Caco-2 (cell line): Measurements from ENCODE around the gene CD2AP. TPM values are rescaled to one million over a fixed set of nuclear protein-coding genes. Genes with fewer than 3 reads are reported as not detected.

ENCODE experiments used
- BruUV-seq: library from RNA; stranded (reverse); fragments of 400-500 nt; replicated peaks from 2 replicates; lab custom pipeline; 2021; lab: Mats Ljungman, UMichigan
- CTCF ChIA-PET: fragments of 300-600 bp; sonication (Branson Sonifier 250); formaldehyde crosslinking; loops from one replicate; lab custom pipeline; 2022; ENCODE audit warnings: antibody characterized with exemption; lab: Charles Lee
- POLR2A ChIA-PET: fragments of 300-600 bp; sonication (Branson Sonifier 250); formaldehyde crosslinking; loops from one replicate; lab custom pipeline; 2022; ENCODE audit warnings: antibody characterized with exemption; lab: Charles Lee
- DNase-seq, 2 experiments: peaks; one replicate each; pipeline versions ENCODE4 v3.0.0 to v3.0.0-alpha.2; 2020 to 2022
- H3K27me3 ChIP-seq: replicated peaks from 2 replicates; pipeline ENCODE4 v1.6.0; 2011; ENCODE audit warnings: low read length; ENCODE audit not compliant: control insufficient read depth, insufficient read depth
- H3K36me3 ChIP-seq: 2 replicates; pipeline ENCODE4 v1.5.1; 2011; ENCODE audit warnings: low read length; ENCODE audit not compliant: control insufficient read depth, insufficient read depth
- H3K4me1 ChIP-seq: fragments of 250-450 bp; sonication (Bioruptor Pico); 2 replicates; pipeline ENCODE4 v1.5.1; 2020; ENCODE audit warnings: mild to moderate bottlenecking
- H3K4me3 ChIP-seq: 2 replicates; pipeline ENCODE4 v1.5.1; 2011; ENCODE audit warnings: low read depth, mild to moderate bottlenecking, control low read depth, low read length
- H3K9me3 ChIP-seq: fragments of 250-450 bp; sonication (Bioruptor Pico); 2 replicates; pipeline ENCODE4 v1.5.1; 2020; ENCODE audit warnings: mild to moderate bottlenecking, moderate library complexity
- H3K27ac Mint-ChIP-seq: one replicate; pipeline ENCODE4 v1.8.0; 2022; ENCODE audit warnings: mixed read lengths; ENCODE audit not compliant: unreplicated experiment
- H3K27me3 Mint-ChIP-seq: one replicate; pipeline ENCODE4 v1.8.0; 2022; ENCODE audit warnings: mixed read lengths; ENCODE audit not compliant: insufficient read depth, unreplicated experiment
- H3K36me3 Mint-ChIP-seq: one replicate; pipeline ENCODE4 v1.8.0; 2022; ENCODE audit warnings: mild to moderate bottlenecking, mixed read lengths; ENCODE audit not compliant: insufficient read depth, unreplicated experiment
- H3K4me1 Mint-ChIP-seq: one replicate; pipeline ENCODE4 v1.8.0; 2022; ENCODE audit warnings: low read depth, mixed read lengths; ENCODE audit not compliant: unreplicated experiment
- H3K4me3 Mint-ChIP-seq: one replicate; pipeline ENCODE4 v1.8.0; 2022; ENCODE audit warnings: mild to moderate bottlenecking, moderate library complexity, mixed read lengths; ENCODE audit not compliant: unreplicated experiment
- H3K9me3 Mint-ChIP-seq: one replicate; pipeline ENCODE4 v1.8.0; 2022; ENCODE audit warnings: mixed read lengths; ENCODE audit not compliant: unreplicated experiment
- intact Hi-C: fragments of 100-400 bp; cut with micrococcal nuclease; formaldehyde crosslinking; loops from one replicate; pipeline ENCODE4 v1.10.0; 2022; ENCODE audit not compliant: unreplicated experiment
- total RNA-seq: library from RNA; stranded (reverse); gene quantifications from 2 replicates; pipeline ENCODE4 v1.2.3, GENCODE V29; 2022
- TF ChIP-seq, protein P1 (sequence below), 2 experiments: fragments of 200-600 bp in 1 of 2; IDR thresholded peaks; 1 replicate in 1 of 2; 2 replicates in 1 of 2; pipeline versions ENCODE4 v1.5.1 to v1.8.0; 2011 to 2022; ENCODE audit warnings: antibody characterized with exemption in 1 of 2, control low read depth in 1 of 2, inconsistent platforms in 1 of 2, low read depth in 1 of 2, low read length in 1 of 2, mild to moderate bottlenecking in 1 of 2, moderate library complexity in 1 of 2; ENCODE audit not compliant: insufficient read depth in 1 of 2, severe bottlenecking in 1 of 2, unreplicated experiment in 1 of 2

CD2AP gene
- total RNA-seq, 1 experiment from 2014 or later: 65.3 TPM

DNA sequence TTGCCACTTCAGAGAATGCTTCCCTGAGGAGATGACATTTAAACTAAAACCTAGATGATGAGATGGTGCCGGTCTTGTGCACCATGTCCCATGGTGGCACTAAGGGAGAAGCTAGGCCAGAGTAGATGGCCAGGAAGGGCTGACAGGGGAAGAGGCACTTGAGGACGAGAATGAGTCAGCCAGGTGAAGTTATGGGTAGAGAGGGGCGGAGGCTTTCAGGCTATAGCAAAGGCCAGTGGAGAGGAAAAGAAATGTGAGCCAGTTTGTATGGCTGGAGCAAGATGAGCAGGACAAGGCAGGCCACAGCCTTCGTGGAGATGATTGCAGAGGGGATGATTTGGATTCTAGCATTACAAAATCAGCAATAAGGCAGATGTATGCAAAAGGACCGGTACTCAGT is 176.1 kb downstream of the CD2AP start:
- Histone ChIP-seq H3K4me1 (peaks cover 27% of the 10 kb centered on the region), H3K36me3 (no peaks in the 10 kb centered on the region), H3K27me3 (no peaks in the 10 kb centered on the region), H3K4me3 (no peak overlapping the region), H3K9me3 (no peaks in the 10 kb centered on the region)
- TF ChIP-seq, protein P1, sequence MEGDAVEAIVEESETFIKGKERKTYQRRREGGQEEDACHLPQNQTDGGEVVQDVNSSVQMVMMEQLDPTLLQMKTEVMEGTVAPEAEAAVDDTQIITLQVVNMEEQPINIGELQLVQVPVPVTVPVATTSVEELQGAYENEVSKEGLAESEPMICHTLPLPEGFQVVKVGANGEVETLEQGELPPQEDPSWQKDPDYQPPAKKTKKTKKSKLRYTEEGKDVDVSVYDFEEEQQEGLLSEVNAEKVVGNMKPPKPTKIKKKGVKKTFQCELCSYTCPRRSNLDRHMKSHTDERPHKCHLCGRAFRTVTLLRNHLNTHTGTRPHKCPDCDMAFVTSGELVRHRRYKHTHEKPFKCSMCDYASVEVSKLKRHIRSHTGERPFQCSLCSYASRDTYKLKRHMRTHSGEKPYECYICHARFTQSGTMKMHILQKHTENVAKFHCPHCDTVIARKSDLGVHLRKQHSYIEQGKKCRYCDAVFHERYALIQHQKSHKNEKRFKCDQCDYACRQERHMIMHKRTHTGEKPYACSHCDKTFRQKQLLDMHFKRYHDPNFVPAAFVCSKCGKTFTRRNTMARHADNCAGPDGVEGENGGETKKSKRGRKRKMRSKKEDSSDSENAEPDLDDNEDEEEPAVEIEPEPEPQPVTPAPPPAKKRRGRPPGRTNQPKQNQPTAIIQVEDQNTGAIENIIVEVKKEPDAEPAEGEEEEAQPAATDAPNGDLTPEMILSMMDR (IDR thresholded peaks at IDR 0.05; ENCODE audit: insufficient read depth in 1 of 2, low read depth in 1 of 2, low read length in 1 of 2, severe bottlenecking in 1 of 2, unreplicated experiment in 1 of 2): no peak
- ChIA-PET POLR2A (no interaction called here), CTCF (no interaction called here)
- H3K9me3 Mint-ChIP-seq: no peaks in the 10 kb centered on the region
- H3K4me1 Mint-ChIP-seq: peaks cover 9% of the 10 kb centered on the region
- no peaks in the 10 kb centered on the region for H3K27me3 Mint-ChIP-seq
- no peak overlapping the region for H3K4me3 Mint-ChIP-seq
- no peak for DNase-seq
- no peak overlapping the region for H3K27ac Mint-ChIP-seq
- H3K36me3 Mint-ChIP-seq: peaks cover 5% of the 10 kb centered on the region
- intact Hi-C loops: no loop called here
- BruUV-seq: no TSS peak

DNA sequence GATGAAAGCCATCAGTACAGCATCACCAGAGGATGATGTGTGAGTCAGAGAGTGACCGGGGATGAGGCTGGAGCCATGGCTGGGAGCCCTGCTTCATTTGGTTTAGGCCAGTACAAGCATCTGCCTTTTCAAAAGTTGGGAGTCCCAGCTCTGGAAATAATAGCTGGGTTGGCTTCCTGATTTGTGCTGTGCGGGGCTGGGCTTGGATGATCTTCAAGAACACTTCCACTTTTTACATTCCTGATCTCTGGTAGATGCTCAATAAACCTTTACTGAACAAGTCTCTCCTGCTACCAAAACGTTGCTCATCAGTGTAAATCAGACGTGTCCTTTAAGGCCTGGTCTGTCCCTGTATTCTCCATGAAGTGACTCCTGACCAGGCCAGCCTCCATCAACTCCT is 176.7 kb downstream of the CD2AP start:
- ChIA-PET POLR2A (no interaction called here), CTCF (no interaction called here)
- Mint-ChIP-seq H3K9me3 (no peaks in the 10 kb centered on the region), H3K4me1 (peaks cover 9% of the 10 kb centered on the region), H3K27me3 (no peaks in the 10 kb centered on the region), H3K36me3 (peaks cover 5% of the 10 kb centered on the region), H3K27ac (no peak overlapping the region), H3K4me3 (no peak overlapping the region)
- no peak for DNase-seq
- H3K36me3 ChIP-seq: no peaks in the 10 kb centered on the region
- TF ChIP-seq, protein P1 (IDR thresholded peaks at IDR 0.05; ENCODE audit: insufficient read depth in 1 of 2, low read depth in 1 of 2, low read length in 1 of 2, severe bottlenecking in 1 of 2, unreplicated experiment in 1 of 2): no peak
- H3K9me3 ChIP-seq: no peaks in the 10 kb centered on the region
- H3K4me3 ChIP-seq: no peak overlapping the region
- intact Hi-C loops: no loop called here
- no peaks in the 10 kb centered on the region for H3K27me3 ChIP-seq
- peaks cover 22% of the 10 kb centered on the region for H3K4me1 ChIP-seq
- no TSS peak for BruUV-seq

DNA sequence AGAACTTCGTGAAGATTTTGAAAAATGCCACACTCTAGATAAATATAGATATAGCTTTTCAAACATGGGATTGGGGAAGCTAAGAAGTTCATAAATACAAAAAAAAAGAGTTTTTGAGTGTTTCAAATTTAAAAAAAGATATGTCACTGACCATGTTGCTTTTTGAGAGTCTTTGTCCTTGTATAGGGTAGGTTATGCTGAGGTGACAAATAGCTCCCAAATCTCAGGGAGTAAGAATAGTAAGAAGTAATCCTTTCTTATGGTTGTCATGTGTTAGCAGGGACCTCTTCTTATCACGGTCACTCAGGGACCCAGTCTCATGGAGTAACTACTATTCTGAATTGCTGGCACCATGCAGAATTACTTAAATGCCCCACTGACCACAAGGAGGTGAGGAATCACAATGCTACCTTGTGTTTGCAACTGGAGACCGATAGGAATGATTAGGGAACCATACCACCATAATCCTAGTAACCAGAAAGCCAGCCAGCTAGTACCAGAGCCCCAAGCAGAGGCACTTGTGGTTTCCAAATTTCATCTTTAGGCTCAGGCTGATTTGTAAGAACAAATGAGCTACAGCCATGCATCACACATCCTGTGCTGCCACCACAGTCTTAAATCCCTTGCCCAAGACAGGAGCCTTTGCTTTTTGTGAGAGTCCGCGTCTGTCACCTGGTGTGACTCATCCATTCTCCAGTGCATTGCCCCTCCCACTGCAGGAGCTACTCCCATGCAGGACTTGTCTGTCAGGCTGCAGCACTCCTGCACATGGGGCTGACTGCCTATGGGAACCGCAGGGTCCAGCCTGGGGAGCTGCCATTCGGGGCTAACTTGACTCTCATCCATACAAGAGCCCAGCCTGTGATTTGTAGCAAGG is 178.4 kb downstream of the CD2AP start:
- TF ChIP-seq, protein P1 (IDR thresholded peaks at IDR 0.05; ENCODE audit: insufficient read depth in 1 of 2, low read depth in 1 of 2, low read length in 1 of 2, severe bottlenecking in 1 of 2, unreplicated experiment in 1 of 2): no peak
- peak; percentile 71 to 78 for DNase-seq
- intact Hi-C loops: loop anchor here (1.0 to 2.0 kb wide), 2 partner anchors 9 to 43 kb away; partner anchors contain the start of gene ADGRF4
- peaks cover 9% of the 10 kb centered on the region for H3K4me1 Mint-ChIP-seq
- ChIA-PET POLR2A (interaction anchor here (1.0 kb wide), 1 partner anchor 42 kb away, joined by 4 read pairs; the partner anchor contains the start of gene ADGRF4), CTCF (interaction anchor here (1.0 to 1.6 kb wide), 5 partner anchors 9 to 78 kb away, joined by 3 to 6 read pairs (median 3); no protein-coding TSS in a partner anchor)
- H3K27ac Mint-ChIP-seq: no peak overlapping the region
- peaks cover 5% of the 10 kb centered on the region for H3K36me3 Mint-ChIP-seq
- no peaks in the 10 kb centered on the region for H3K27me3 Mint-ChIP-seq
- Histone ChIP-seq H3K4me3 (no peak overlapping the region), H3K36me3 (no peaks in the 10 kb centered on the region), H3K4me1 (peaks cover 15% of the 10 kb centered on the region), H3K9me3 (no peaks in the 10 kb centered on the region), H3K27me3 (no peaks in the 10 kb centered on the region)
- BruUV-seq: no TSS peak
- H3K4me3 Mint-ChIP-seq: peak overlapping the region; percentile 43
- no peaks in the 10 kb centered on the region for H3K9me3 Mint-ChIP-seq
